KBM-7 (cell line): ENCODE results near the gene TBC1D14.
"Not testable (repeated sequence)": the region's sequence is repeated elsewhere in the genome, so short reads cannot be mapped to it uniquely, and the experiment has no call there.

ENCODE experiments used
- DNase-seq: peaks from one replicate; pipeline ENCODE4 v3.0.0-alpha.2; 2015
- in situ Hi-C: fragments of 300-500 bp; cut with MboI; formaldehyde crosslinking; loops from 2 replicates; pipeline ENCODE4 v1.14.3; 2020; ENCODE audit warnings: low sequenced_read_pairs, low pct_unique_long_range_greater_than_20kb, mixed read lengths

The TBC1D14 gene

GRCh38 chr4:7075962-7076695 lies 166.5 kb downstream of the TBC1D14 start:
- DNase-seq = no peak
- in situ Hi-C loops = no loop called here

GRCh38 chr4:7076696-7077082 lies 167.1 kb downstream of the TBC1D14 start:
- in situ Hi-C loops = no loop called here
- no peak for DNase-seq

- DNase-seq = no peak
- in situ Hi-C loops = no loop called here
Measured at GRCh38 chr4:7077371-7077770, 167.7 kb downstream of the TBC1D14 start.

- in situ Hi-C loops = no loop called here
- no peak for DNase-seq
Measured at GRCh38 chr4:7078025-7078424, 168.4 kb downstream of the TBC1D14 start.

- DNase-seq, in situ Hi-C loops: not testable (repeated sequence)
Measured at GRCh38 chr4:7079483-7079882, 169.9 kb downstream of the TBC1D14 start.

- DNase-seq, in situ Hi-C loops: not testable (repeated sequence)
Measured at GRCh38 chr4:7079909-7080308, 170.3 kb downstream of the TBC1D14 start.
